Stimulated activated CD8-positive, alpha-beta memory T cell treated with anti-CD3 and anti-CD28 coated beads, Interleukin-15, amount 100 ng/mL, for 1 hour (primary cell): ENCODE results near the gene JMJD4.

Experiments
- DNase-seq: peaks from one replicate; pipeline ENCODE4 v3.0.0-alpha.2; 2020; ENCODE audit warnings: low read depth

Gene JMJD4

GRCh38 chr1:227749225-227749624 lies 14.1 kb upstream of the JMJD4 start:
- no peak for DNase-seq

- no peak for DNase-seq
Observed at GRCh38 chr1:227748496-227749182, 13.5 kb upstream of the JMJD4 start.

- DNase-seq, result no peak
Observed at GRCh38 chr1:227747948-227748495, 12.9 kb upstream of the JMJD4 start.

GRCh38 chr1:227747382-227747781 lies 12.3 kb upstream of the JMJD4 start:
- no peak for DNase-seq

GRCh38 chr1:227746676-227747075 lies 11.6 kb upstream of the JMJD4 start:
- DNase-seq, result no peak

- no peak for DNase-seq
Observed at GRCh38 chr1:227745568-227746265, 10.6 kb upstream of the JMJD4 start.

- DNase-seq, result no peak
Observed at GRCh38 chr1:227744668-227745067, 9.6 kb upstream of the JMJD4 start.

GRCh38 chr1:227742738-227743715 lies 7.9 kb upstream of the JMJD4 start:
- DNase-seq, result no peak

GRCh38 chr1:227741166-227741870 lies 6.2 kb upstream of the JMJD4 start:
- DNase-seq, result no peak

GRCh38 chr1:227740401-227740960 lies 5.4 kb upstream of the JMJD4 start:
- no peak for DNase-seq

- no peak for DNase-seq
Observed at GRCh38 chr1:227739636-227740035, 4.5 kb upstream of the JMJD4 start.

- no peak for DNase-seq
Observed at GRCh38 chr1:227738820-227739219, 3.7 kb upstream of the JMJD4 start.

GRCh38 chr1:227736814-227737432 lies 1.8 kb upstream of the JMJD4 start:
- DNase-seq, result no peak

GRCh38 chr1:227735539-227736285 lies 610 bp upstream of the JMJD4 start:
- DNase-seq, result no peak

- no peak for DNase-seq
Observed at GRCh38 chr1:227734546-227734855, 601 bp downstream of the JMJD4 start.

GRCh38 chr1:227733751-227734545 lies 1.2 kb downstream of the JMJD4 start:
- DNase-seq, result no peak

GRCh38 chr1:227733309-227733705 lies 1.8 kb downstream of the JMJD4 start:
- DNase-seq, result no peak

GRCh38 chr1:227732586-227733308 lies 2.4 kb downstream of the JMJD4 start:
- DNase-seq, result no peak
